Bronchial epithelial cell (primary cell): ENCODE measurements around the gene PKIB. TPM values are rescaled to one million over a fixed set of nuclear protein-coding genes. Genes with fewer than 3 reads are reported as not detected.

Experiments used
- DNase-seq: peaks from one replicate; pipeline ENCODE4 v3.0.0-alpha.2; 2010; ENCODE audit warnings: low read depth
- FAIRE-seq: peaks from 2 replicates; lab custom pipeline; 2011; peaks lifted over from hg19 to GRCh38; lab: Jason Lieb, UNC
- H3K27me3 ChIP-seq: 2 replicates; pipeline ENCODE4 v1.5.1; 2011; ENCODE audit warnings: low read length; ENCODE audit not compliant: control insufficient read depth, insufficient read depth
- H3K36me3 ChIP-seq: 2 replicates; pipeline ENCODE4 v1.5.1; 2011; ENCODE audit warnings: low read length; ENCODE audit not compliant: control insufficient read depth, insufficient read depth
- H3K4me3 ChIP-seq: 2 replicates; pipeline ENCODE4 v1.5.1; 2011; ENCODE audit warnings: mild to moderate bottlenecking, low read depth, low read length, control low read depth
- CTCF ChIP-seq: IDR thresholded peaks from 2 replicates; pipeline ENCODE4 v1.5.1; 2011; ENCODE audit warnings: mild to moderate bottlenecking, moderate library complexity, low read length, control low read depth, inconsistent platforms; ENCODE audit not compliant: insufficient read depth, severe bottlenecking
- total RNA-seq: library from RNA; depleted of rRNA; stranded (reverse); fragments of >200 nt; gene quantifications from 2 replicates; pipeline ENCODE4 v1.2.1, GENCODE V29; 2014

Gene PKIB
- total RNA-seq, 1 donor from 2014 or later, result 3.9 TPM

DNA sequence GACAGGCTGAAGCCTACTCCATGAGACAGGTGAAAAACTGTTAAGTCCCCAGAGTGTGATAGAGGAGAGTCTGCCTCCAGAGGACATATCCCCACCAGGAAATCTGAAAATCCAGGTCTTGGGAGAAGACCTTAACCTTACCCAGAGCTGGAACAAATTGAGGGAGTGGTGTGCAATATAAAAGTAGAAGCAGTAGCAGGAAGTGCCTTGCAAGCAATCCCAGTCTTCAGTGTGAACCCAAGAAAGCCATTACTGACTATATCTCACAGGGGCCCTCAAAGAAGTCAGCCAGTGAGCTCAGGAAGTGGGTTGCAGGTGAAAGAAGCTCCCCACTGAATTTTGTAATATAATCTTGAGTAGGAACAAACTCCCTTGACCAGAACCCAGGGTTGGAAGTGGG, 41.9 kb upstream of the PKIB start:
- no peak overlapping the region for H3K4me3 ChIP-seq
- FAIRE-seq (no peak), DNase-seq (no peak)
- no peaks in the 10 kb centered on the region for H3K27me3 ChIP-seq
- TF ChIP-seq CTCF, result no peak
- no peaks in the 10 kb centered on the region for H3K36me3 ChIP-seq

DNA sequence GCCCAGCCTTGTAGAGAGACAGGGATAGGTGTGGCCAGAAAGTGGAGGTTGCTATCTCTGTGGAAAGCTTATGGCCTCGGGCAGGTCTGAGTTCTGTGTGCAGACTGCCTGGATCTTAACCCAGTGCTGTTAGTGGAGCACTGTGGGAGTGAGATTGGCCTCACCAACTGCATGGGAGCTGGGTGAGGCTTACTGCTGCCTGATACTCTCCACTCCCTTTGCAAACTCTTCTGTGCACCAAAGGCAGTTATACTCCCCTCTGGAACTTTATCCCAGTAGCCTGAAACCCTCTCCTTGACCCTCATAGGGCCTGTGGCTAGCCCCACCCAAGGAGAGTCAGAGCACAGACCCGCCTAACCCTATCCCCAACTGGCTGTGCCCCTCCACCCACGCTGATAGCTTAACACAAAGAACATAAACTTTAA, 41.4 kb upstream of the PKIB start:
- H3K27me3 ChIP-seq, result no peaks in the 10 kb centered on the region
- no peaks in the 10 kb centered on the region for H3K36me3 ChIP-seq
- TF ChIP-seq CTCF, result no peak
- DNase-seq (no peak), FAIRE-seq (no peak)
- no peak overlapping the region for H3K4me3 ChIP-seq

GRCh38 chr6:122569230-122569771, 40.9 kb upstream of the PKIB start:
- DNase-seq (no peak), FAIRE-seq (no peak)
- TF ChIP-seq CTCF, result no peak
- Histone ChIP-seq H3K27me3 (no peaks in the 10 kb centered on the region), H3K4me3 (no peak overlapping the region), H3K36me3 (no peaks in the 10 kb centered on the region)

DNA sequence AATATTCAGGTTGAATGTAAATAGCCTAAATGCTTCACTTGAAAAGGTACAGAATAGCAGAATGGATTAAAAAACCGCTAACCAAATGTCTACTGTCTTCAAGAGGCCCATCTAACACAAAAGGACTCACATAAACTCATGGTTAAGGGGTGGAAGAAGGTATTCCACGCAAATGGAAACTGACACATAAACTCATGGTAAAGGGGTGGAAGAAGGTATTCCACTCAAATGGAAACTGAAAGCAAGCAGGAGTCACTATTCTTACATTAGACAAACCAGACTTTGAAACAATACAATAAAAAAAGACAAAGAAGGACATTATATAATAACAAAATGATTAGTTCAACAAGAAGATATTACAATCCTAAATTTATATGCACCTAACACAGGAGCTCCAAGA, 38.3 kb upstream of the PKIB start:
- no peak for DNase-seq
- Histone ChIP-seq H3K27me3 (no peaks in the 10 kb centered on the region), H3K36me3 (no peaks in the 10 kb centered on the region), H3K4me3 (no peak overlapping the region)
- FAIRE-seq, result no peak
- no peak for TF ChIP-seq CTCF

GRCh38 chr6:122576888-122577287, 33.3 kb upstream of the PKIB start:
- Histone ChIP-seq H3K27me3 (no peaks in the 10 kb centered on the region), H3K36me3 (no peaks in the 10 kb centered on the region), H3K4me3 (no peak overlapping the region)
- TF ChIP-seq CTCF, result no peak
- DNase-seq (no peak), FAIRE-seq (no peak)

DNA sequence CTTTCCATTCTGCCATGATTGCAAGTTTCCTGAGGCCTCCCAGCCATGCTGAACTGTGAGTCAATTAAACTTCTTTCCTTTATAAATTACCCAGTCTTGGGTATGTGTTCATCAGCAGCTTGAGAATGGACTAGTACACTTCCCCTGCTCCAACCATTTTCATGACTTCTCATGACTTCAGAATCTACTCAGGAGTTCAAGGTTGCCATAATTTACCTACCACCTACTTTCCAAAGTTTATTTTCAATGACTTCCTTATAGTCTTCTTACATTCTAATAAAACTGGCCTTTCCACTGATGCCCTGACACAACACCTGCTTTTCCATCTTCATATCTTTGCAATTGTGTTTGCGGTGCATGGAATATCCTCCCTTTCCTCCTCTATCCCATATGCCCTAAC, 31.2 kb upstream of the PKIB start:
- Histone ChIP-seq H3K4me3 (no peak overlapping the region), H3K36me3 (no peaks in the 10 kb centered on the region), H3K27me3 (no peaks in the 10 kb centered on the region)
- TF ChIP-seq CTCF, result no peak
- DNase-seq (no peak), FAIRE-seq (no peak)
